Right lobe of liver (tissue), 6 donors: ENCODE results near the gene STRIT1. TPM values are rescaled to one million over a fixed set of nuclear protein-coding genes. Genes with fewer than 3 reads are reported as not detected.

Experiments
- ATAC-seq, 4 donors: fragments of 200-7000 bp; cut with Tn5 transposase; one replicate each; pipeline ENCODE4 v1.9.1; 2020; ENCODE audit warnings: mild to moderate bottlenecking in 4 of 4, moderate library complexity in 4 of 4
- DNase-seq, 3 donors: peaks; one replicate each; pipeline ENCODE4 v3.0.0-alpha.2; 2020
- H3K27ac ChIP-seq, 3 donors: fragments of 200-600 bp; one replicate each; pipeline ENCODE4 v1.8.0; 2022
- H3K27me3 ChIP-seq, 2 donors: fragments of 200-600 bp; one replicate each; pipeline ENCODE4 v1.8.0; 2022
- H3K36me3 ChIP-seq, 4 donors: fragments of 200-600 bp; sonication (generic) in 1 of 4; one replicate each; pipeline versions ENCODE4 v1.5.1 to v1.8.0; 2017 to 2022; ENCODE audit warnings: control low read depth in 1 of 4
- H3K4me1 ChIP-seq, 4 donors: fragments of 200-600 bp; sonication (generic) in 1 of 4; one replicate each; pipeline versions ENCODE4 v1.5.1 to v1.8.0; 2017 to 2022; ENCODE audit warnings: control low read depth in 1 of 4
- H3K4me3 ChIP-seq, 3 donors: fragments of 200-600 bp; one replicate each; pipeline ENCODE4 v1.8.0; 2022
- H3K9me3 ChIP-seq, 4 donors: fragments of 200-600 bp; sonication (generic) in 1 of 4; one replicate each; pipeline versions ENCODE4 v1.5.1 to v1.8.0; 2017 to 2022; ENCODE audit warnings: control low read depth in 1 of 4
- CTCF ChIP-seq, 4 donors: fragments of 200-600 bp in 3 of 4; fragments of 450-650 bp in 1 of 4; IDR thresholded peaks; one replicate each; pipeline versions ENCODE4 v1.5.1 to v1.8.0; 2016 to 2022; ENCODE audit warnings: antibody characterized with exemption in 4 of 4, mild to moderate bottlenecking in 2 of 4
- POLR2A ChIP-seq: fragments of 450-650 bp; IDR thresholded peaks from one replicate; pipeline ENCODE4 v1.6.1; 2017; ENCODE audit warnings: antibody characterized with exemption, mild to moderate bottlenecking
- WGBS: methylation state at CpG from one replicate; pipeline ENCODE4 v1.1.6; 2018; ENCODE audit warnings: low coverage, low lambda C conversion rate; ENCODE audit not compliant: insufficient coverage; ENCODE audit errors: missing lambda C conversion rate; 5-methylcytosine and 5-hydroxymethylcytosine counted together
- intact Hi-C, 2 donors: fragments of 100-400 bp; cut with DNase I; formaldehyde crosslinking; loops; one replicate each; pipeline versions ENCODE4 v1.11.2 to v1.14.1; 2022
- long read RNA-seq: library from polyadenylated mRNA; unstranded; transcript quantifications from one replicate; pipeline ENCODE4 v2.0.0, GENCODE V29; 2019
- total RNA-seq, 6 experiments: library from RNA; depleted of rRNA in 2 of 6; stranded (reverse); fragments of >200 nt in 2 of 6; fragmentation: NEBNext Ultra II Directional in 3 of 6; extraction: Animal tissue kit (Norgen Biotek cat#: 25700) in 3 of 6; gene quantifications; one replicate each; pipeline versions ENCODE4 v1.1.0 to v1.2.4, GENCODE V29; 2016 to 2023
- donor health status: DM: no; HTN: yes; CAD: no.
- donor health status: DM: no; HTN: no; CAD: no.
- donor health status: DM: no; HTN: no; CAD: no.
- donor health status: DM: no; HTN: yes; CAD: no.
- donor health status: DM: no; HTN: yes; CAD: no.

The STRIT1 gene
- total RNA-seq, result 1 to 10 TPM in 1 of 6 experiments, under 1 TPM in 1, not detected in 4; 0.31 to 1.2 TPM
- long read RNA-seq, result 0 reads

GRCh38 chr3:155293516-155293915 lies at the start of gene STRIT1:
STRIT1 (minus strand) TSS chr3:155293683.
- H3K4me3 ChIP-seq, result no peak within 1 kb of the TSS
- H3K27ac ChIP-seq, result no peak within 1 kb of the TSS
- H3K9me3 ChIP-seq, result no peaks in the 10 kb centered on the region
- no peaks in the 10 kb centered on the region for H3K36me3 ChIP-seq
- TF ChIP-seq POLR2A, result no peak
- no peak for TF ChIP-seq CTCF (IDR thresholded peaks at IDR 0.05)
- H3K4me1 ChIP-seq, result peaks cover 0 to 10% (median 0%) of the 10 kb centered on the region in 4 donors
- ATAC-seq, result no peak
- H3K27me3 ChIP-seq, result no peaks in the 10 kb centered on the region
- 53% methylated on average over 6 of the region's 6 CpGs for WGBS
- DNase-seq, result no peak
- intact Hi-C loops, result no loop called here

- Histone ChIP-seq H3K27ac (no peak overlapping the region), H3K9me3 (no peaks in the 10 kb centered on the region), H3K4me3 (no peak overlapping the region), H3K27me3 (no peaks in the 10 kb centered on the region), H3K4me1 (no peaks in the 10 kb centered on the region), H3K36me3 (no peaks in the 10 kb centered on the region)
- no peak for TF ChIP-seq CTCF (IDR thresholded peaks at IDR 0.05)
- TF ChIP-seq POLR2A, result no peak
- no peak for DNase-seq
- 78% methylated on average over 3 of the region's 3 CpGs for WGBS
- intact Hi-C loops, result no loop called here
- no peak for ATAC-seq
Observed at GRCh38 chr3:155342344-155342743, 48.9 kb upstream of the STRIT1 start.

GRCh38 chr3:155339052-155339451 lies 45.6 kb upstream of the STRIT1 start:
- TF ChIP-seq POLR2A, result no peak
- no peak for TF ChIP-seq CTCF (IDR thresholded peaks at IDR 0.05)
- H3K27me3 ChIP-seq, result no peaks in the 10 kb centered on the region
- H3K27ac ChIP-seq, result no peak overlapping the region
- ATAC-seq (no peak), DNase-seq (no peak)
- H3K4me1 ChIP-seq, result no peaks in the 10 kb centered on the region
- intact Hi-C loops, result no loop called here
- no peaks in the 10 kb centered on the region for H3K9me3 ChIP-seq
- H3K36me3 ChIP-seq, result no peaks in the 10 kb centered on the region
- H3K4me3 ChIP-seq, result no peak overlapping the region

- no peaks in the 10 kb centered on the region for H3K27me3 ChIP-seq
- no peak for TF ChIP-seq POLR2A
- no peak for TF ChIP-seq CTCF (IDR thresholded peaks at IDR 0.05)
- no peaks in the 10 kb centered on the region for H3K36me3 ChIP-seq
- H3K9me3 ChIP-seq, result no peaks in the 10 kb centered on the region
- no peak overlapping the region for H3K4me3 ChIP-seq
- ATAC-seq (no peak), DNase-seq (no peak)
- intact Hi-C loops, result no loop called here
- WGBS, result 69% methylated on average over 3 of the region's 3 CpGs
- no peak overlapping the region for H3K27ac ChIP-seq
- H3K4me1 ChIP-seq, result no peaks in the 10 kb centered on the region
Observed at GRCh38 chr3:155335724-155336354, 42.4 kb upstream of the STRIT1 start.
